Subcutaneous adipose tissue (tissue), 4 donors: ENCODE measurements around the gene ZBTB7C. TPM values are rescaled to one million over a fixed set of nuclear protein-coding genes. Genes with fewer than 3 reads are reported as not detected.

Source experiments
- total RNA-seq, 4 donors: library from RNA; depleted of rRNA; stranded (reverse); fragments of >200 nt; gene quantifications; one replicate each; pipeline ENCODE4 v1.1.0, GENCODE V29; 2016
- TF ChIP-seq, protein P1 (sequence below): fragments of 450-650 bp; IDR thresholded peaks from one replicate; pipeline ENCODE4 v1.5.1; 2016; ENCODE audit warnings: low read depth, mild to moderate bottlenecking, control low read depth, antibody characterized with exemption, moderate library complexity

ZBTB7C gene
- total RNA-seq, 4 donors from 2014 or later = 1.0 to 5.5 (median 4.4) TPM

DNA sequence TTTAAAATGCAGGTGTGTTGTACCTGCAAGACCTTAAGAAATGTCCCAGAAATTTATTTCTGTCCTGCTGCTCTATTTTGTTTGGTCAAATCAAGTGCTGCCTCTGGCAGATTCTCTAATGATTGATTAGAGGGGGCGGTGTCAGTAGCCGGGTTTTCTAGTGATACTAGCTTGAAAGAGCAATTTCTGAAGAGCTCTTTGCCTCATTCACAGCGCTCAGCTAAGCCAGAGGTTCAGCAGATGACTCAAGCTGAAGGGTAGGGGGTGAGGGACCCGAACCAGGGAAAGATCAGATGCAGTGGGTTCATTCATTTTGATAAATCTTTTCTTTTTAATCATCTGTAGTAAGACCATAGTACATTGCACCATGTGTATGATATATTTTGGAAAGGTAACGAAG lies 15.0 kb downstream of the ZBTB7C start:
- TF ChIP-seq, protein P1, sequence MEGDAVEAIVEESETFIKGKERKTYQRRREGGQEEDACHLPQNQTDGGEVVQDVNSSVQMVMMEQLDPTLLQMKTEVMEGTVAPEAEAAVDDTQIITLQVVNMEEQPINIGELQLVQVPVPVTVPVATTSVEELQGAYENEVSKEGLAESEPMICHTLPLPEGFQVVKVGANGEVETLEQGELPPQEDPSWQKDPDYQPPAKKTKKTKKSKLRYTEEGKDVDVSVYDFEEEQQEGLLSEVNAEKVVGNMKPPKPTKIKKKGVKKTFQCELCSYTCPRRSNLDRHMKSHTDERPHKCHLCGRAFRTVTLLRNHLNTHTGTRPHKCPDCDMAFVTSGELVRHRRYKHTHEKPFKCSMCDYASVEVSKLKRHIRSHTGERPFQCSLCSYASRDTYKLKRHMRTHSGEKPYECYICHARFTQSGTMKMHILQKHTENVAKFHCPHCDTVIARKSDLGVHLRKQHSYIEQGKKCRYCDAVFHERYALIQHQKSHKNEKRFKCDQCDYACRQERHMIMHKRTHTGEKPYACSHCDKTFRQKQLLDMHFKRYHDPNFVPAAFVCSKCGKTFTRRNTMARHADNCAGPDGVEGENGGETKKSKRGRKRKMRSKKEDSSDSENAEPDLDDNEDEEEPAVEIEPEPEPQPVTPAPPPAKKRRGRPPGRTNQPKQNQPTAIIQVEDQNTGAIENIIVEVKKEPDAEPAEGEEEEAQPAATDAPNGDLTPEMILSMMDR = no peak

DNA sequence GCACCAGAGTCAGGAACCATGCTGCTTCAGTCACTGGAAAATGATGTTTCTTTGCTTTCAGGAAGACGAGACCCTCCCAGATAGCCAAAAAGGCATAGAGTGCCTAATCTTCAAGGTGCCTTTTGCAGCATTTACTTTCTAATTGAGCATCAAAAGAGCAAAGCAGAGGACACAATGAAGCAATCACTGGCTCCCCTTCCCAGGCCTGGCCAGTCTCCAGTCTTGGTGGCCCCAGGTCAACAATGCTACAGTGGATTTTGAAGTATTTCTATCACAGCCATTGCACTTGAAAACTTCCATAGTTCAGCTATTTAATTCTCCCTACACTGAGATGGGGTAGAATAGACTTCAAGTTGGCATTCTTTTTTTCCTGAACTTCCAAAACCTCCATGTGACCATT lies 15.4 kb downstream of the ZBTB7C start:
- TF ChIP-seq, protein P1 = no peak

DNA sequence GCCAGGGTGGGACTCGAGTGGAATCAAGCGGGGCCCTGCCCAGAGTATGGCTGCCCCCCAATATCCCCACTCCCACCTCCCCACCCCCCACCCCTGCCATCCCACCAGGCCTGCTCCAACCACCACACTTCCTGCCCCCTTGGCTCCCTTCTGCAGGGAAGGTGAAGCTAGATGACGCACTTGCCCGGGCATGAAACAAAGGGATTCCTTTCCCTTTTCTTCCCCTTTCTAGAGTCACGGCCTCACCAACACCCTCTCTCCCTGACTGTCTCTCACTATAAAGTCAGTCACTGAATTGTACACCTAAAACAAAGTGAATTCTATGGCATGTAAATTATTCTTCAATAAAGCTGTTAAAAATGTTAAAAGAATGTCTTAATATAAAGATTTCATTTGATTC lies 16.0 kb downstream of the ZBTB7C start:
- TF ChIP-seq, protein P1 = no peak

DNA sequence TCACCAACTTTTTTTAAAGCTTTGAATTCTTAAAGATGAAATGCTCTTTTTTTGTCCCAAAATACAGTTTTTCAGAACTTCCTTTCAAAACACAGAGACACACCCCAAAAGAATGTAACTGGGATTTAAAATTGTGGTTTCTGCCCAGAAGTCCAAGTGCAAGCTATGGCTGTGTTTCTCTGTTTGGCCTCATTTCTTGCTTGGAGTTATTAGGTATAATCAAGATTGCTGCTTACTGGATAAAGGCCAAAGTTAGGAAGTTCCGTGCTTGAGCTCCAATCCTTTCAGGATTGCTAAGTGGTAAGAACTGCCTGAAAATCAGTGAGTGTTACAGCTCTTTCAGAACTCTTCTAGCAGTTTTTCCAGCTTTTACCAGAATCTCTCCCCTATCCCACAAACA lies 16.9 kb downstream of the ZBTB7C start:
- TF ChIP-seq, protein P1 = no peak

DNA sequence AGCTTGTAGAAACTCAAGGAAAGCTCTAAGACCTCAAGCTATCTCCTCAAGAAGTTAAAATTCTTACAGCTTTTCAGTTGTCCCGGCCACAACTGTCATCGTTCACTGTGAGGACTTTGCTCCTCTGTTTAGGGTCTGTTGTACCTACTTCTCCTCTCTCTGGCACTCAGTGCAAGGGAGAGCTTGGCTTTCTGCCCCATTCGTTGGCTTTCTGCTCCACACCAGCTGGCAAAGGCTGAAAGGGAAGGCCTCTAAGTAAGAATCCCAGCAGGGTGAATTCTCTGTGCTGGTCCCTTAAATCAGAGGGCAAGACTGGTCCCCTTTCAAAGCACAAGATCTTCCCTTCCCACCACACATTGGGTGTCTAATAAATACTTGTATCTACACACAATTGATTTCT lies 17.3 kb downstream of the ZBTB7C start:
- TF ChIP-seq, protein P1 = no peak

DNA sequence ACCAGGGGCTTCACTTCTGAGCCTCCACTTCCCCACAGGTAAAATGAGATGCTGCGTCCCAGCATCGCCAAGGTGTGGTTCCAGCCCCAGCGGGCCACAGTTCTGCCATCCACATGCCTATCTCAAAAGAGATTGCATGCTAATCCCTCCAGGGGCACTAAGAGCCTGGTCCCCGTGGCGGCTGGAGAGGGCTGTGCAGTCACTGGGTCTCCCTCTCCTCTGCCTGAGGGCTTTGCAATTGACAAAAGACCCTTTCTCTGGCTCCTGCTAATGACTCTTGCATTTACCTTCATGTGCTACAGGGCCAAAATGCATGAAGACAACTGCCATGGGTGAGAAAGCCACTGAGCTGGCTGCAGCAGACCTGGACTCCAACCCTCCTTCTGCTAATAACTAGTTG lies 18.5 kb downstream of the ZBTB7C start:
- TF ChIP-seq, protein P1 = no peak

DNA sequence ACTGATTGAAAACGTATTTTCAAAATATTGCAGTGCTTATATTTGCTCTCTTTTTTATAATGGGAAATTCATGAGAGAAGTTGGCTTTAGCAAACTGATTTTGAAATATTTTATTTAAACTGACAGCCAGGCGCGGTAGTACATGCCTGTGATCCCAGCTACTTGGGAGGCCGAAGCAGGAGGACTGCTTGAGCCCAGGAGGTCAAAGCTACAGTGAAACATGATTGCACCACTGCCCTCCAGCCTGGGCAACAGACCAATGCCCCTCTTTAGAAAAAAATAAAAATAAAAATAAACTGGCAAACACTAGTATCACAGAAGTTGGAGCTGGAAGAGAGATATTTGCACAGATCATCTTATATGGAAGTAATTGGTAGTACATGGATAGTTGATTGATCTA lies 20.7 kb downstream of the ZBTB7C start:
- TF ChIP-seq, protein P1 = no peak
